ENCODE data around the gene RBFOX2.

DNA sequence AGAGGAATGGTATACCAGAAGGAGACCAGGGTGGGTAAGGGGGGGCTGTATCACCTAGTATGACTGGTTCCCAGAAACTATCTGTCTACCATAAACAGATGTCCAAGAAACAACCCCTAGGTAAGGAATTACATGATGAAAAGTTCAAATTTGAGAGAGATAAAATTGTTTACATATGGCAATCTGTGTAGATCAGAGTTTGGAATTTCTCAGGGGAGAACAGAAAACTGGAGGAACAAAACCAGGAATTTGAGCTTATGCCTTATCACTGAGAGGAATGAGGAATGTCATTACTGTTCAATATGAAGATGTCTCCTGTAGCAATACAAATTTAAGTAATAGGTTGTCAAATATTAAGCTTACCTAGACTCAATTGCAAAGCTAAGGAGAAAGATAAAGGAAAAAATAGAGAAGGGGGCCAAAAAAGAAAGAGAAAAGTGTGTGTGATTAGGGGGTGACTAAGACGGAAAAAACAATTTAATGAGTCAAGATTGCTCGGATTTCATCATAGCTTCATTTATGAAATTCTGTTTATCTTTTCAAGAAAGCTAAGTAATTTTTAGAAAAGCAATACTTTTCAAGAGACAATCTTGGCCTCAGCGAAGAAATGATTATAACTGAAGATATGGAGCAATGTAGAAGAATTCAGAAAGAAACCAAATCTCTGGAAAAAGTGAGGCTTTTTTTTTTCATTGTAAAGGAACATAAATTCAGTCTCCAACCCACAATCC, 193.2 kb downstream of the RBFOX2 start:
- TF ChIP-seq CTCF (IDR thresholded peaks at IDR 0.05) (no peak), POLR2A (IDR thresholded peaks at IDR 0.05) (no peak)
